Activated CD4-positive, alpha-beta T cell treated with anti-CD3 and anti-CD28 coated beads, Interleukin-2, amount 50 U/mL, for 24 hours (primary cell): ENCODE results near the gene C20orf204.

ENCODE experiments used
- DNase-seq, 2 donors: peaks; one replicate each; pipeline ENCODE4 v3.0.0-alpha.2; 2020; ENCODE audit warnings: low read depth in 1 of 2, low spot score in 1 of 2

Gene C20orf204

GRCh38 chr20:64025826-64026412, 10.1 kb upstream of the C20orf204 start:
- no peak for DNase-seq

- no peak for DNase-seq
Measured at GRCh38 chr20:64027981-64028685, 7.8 kb upstream of the C20orf204 start.

- DNase-seq = no peak
Measured at GRCh38 chr20:64029293-64030117, 6.5 kb upstream of the C20orf204 start.

GRCh38 chr20:64030371-64031134, 5.4 kb upstream of the C20orf204 start:
- no peak for DNase-seq

GRCh38 chr20:64031822-64032314, 4.1 kb upstream of the C20orf204 start:
- DNase-seq = no peak

GRCh38 chr20:64032706-64033624, 3.0 kb upstream of the C20orf204 start:
- no peak for DNase-seq

- no peak for DNase-seq
Measured at GRCh38 chr20:64033981-64034493, 1.9 kb upstream of the C20orf204 start.

GRCh38 chr20:64035066-64035932, 683 bp upstream of the C20orf204 start:
- DNase-seq = no peak

- DNase-seq = no peak
Measured at GRCh38 chr20:64036346-64037198, 590 bp downstream of the C20orf204 start.

GRCh38 chr20:64037199-64037497, 1.2 kb downstream of the C20orf204 start:
- no peak for DNase-seq

GRCh38 chr20:64037498-64038213, 1.7 kb downstream of the C20orf204 start:
- no peak for DNase-seq

GRCh38 chr20:64038224-64038564, 2.2 kb downstream of the C20orf204 start:
- DNase-seq = no peak

- peak; percentile 56 to 62 for DNase-seq
Measured at GRCh38 chr20:64038565-64039292, 2.7 kb downstream of the C20orf204 start.

GRCh38 chr20:64039293-64040160, 3.5 kb downstream of the C20orf204 start:
- no peak for DNase-seq

GRCh38 chr20:64040231-64041039, 4.5 kb downstream of the C20orf204 start:
- DNase-seq = no peak
